T47D (cell line): ENCODE results near the gene MAN2A1.
"Not testable (repeated sequence)": the region's sequence is repeated elsewhere in the genome, so short reads cannot be mapped to it uniquely, and the experiment has no call there.

Source experiments
- DNase-seq, 2 experiments: peaks; one replicate each; pipeline versions ENCODE4 v3.0.0 to v3.0.0-alpha.2; 2011 to 2012; ENCODE audit warnings: low read depth in 1 of 2, low spot score in 1 of 2
- JUND ChIP-seq: IDR thresholded peaks from 2 replicates; pipeline ENCODE4 v1.6.1; 2012; ENCODE audit warnings: low read depth
- in situ Hi-C: cut with HindIII; loops from 2 replicates; pipeline ENCODE4 v1.10.0; 2016; ENCODE audit warnings: low sequenced_read_pairs, low pct_unique_long_range_greater_than_20kb

Gene MAN2A1

DNA sequence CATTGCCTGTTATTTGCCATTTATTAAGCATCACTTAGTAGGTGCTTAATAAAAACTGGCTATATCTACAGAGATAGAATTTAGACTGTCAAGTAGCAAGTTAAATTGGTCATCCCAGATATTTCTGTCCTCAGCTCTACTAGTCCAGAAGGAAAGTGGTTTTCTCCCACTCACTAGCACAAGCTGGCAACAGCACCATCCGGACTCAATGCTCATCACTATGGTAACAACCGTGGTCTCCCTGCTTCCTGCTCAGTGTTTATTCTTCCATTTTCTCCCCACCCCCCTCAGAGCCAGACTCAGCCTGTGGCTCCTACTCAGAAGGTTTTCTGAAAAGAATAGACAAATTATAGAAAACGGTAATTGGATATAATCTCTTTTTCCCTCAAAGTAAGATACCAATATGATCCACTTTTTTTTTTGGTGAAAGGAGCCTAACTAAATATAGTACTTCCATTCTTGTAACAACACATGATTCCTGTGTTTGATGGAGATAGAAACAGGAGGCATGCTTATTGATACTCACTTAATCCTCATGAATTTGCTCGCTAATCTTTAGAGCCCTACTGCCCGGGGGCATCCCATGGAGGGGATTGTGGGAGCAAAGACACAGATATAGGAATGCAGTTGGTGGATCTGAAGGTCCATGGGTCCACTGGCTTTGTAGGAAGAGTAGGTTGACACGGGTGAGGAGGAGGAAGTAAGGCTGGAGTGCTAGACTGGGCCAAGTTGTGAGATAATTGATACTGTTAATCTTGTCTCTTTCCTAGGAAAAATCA lies 191.4 kb downstream of the MAN2A1 start:
- no peak for TF ChIP-seq JUND
- in situ Hi-C loops, result no loop called here
- no peak for DNase-seq

DNA sequence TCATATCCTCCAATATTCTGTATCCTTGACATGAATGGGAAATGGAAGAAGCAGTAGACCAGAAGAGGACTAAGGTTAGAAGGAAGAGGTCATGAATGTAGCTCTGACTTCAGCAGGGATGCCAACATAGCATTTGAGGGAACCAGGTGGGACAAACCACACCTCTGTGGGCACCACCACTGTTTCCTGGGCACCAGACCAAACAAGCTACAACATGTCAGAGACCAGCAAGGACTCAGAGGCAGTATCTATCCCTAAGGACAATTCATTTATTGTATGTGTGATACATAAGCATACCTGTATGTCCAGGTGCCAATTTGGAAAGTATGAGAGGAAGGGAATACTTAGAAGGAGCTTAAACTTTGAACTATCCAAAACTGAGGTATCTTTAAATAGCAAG lies 192.8 kb downstream of the MAN2A1 start:
- in situ Hi-C loops, result no loop called here
- no peak for TF ChIP-seq JUND
- DNase-seq, result no peak

DNA sequence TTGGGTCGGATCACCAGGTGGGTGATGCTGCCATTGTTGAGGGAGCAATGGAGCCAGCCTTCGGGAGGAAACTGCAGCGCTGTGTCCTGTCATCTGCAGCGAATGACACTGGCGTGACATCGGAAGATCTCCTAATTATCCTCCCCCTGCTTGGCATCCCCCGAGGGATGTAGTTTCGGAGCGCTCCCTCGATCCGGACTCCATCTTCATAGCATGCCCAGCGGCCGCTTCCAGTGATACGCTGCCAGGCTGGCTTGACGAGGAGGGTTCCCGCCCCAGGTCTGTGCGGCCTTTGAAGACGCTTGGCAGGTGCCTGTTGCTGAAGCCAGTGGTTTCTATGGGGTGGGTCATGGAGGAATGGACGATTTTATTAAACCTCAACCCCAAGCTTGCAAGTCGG lies 194.9 kb downstream of the MAN2A1 start:
- TF ChIP-seq JUND, result no peak
- in situ Hi-C loops, result no loop called here
- no peak for DNase-seq

DNA sequence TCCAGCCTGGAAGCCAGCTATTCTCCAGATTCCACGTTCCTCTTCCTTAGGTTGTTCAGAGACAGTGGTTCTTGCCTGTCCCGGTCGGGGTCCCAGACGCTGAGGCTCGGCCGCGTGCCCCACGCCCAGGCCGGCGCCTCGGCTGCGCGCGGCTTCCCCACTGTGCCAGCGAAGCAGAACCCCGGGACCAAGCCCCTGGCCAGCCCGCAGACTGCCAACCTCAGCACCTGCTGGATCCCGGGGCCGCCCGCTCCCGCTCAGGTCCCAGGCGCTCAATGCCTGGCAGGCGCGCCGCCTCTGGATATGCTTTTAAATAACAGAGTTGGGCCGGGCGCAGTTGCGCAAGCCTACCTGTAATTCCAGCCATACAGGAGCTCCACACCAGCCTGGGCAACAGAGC lies 195.5 kb downstream of the MAN2A1 start:
- no peak for TF ChIP-seq JUND
- no peak for DNase-seq
- in situ Hi-C loops, result no loop called here

DNA sequence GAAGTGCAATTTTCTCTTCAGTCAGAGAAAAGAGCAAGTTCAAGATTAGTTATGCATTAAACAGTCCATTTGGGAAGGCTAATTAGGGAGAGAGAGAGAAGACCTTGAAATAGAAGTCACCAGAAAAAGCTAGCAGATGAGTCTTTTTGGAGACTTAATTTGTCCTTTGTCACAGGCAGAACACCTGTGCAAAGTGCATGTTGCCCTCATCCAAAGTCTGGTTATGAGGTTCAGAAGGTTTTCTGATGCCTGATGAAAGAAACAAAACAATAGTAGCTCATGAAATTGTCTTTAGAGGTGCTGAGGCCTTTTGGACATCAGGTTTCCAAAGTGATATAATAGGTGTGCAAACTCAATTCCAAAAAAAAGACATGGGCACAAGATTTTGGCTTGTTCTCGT lies 199.3 kb downstream of the MAN2A1 start:
- DNase-seq, result no peak
- in situ Hi-C loops, result no loop called here
- TF ChIP-seq JUND, result no peak

DNA sequence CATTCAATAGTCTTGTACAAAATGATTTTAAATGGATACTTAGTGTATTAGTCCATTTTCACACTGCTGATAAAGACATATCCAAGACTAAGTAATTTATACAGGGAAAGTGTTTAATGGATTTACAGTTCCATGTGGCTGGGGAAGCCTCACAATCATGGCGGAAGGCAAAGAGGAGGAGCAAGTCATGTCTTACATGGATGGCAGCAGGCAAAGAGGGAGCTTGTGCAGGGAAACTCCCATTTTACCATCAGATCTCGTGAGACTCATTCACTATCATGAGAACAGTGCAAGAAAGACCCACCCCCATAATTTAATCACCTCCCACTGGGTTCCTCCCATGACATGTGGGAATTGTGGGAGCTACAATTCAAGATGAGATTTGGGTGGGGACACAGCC lies 203.5 kb downstream of the MAN2A1 start:
- in situ Hi-C loops, DNase-seq: not testable (repeated sequence)

DNA sequence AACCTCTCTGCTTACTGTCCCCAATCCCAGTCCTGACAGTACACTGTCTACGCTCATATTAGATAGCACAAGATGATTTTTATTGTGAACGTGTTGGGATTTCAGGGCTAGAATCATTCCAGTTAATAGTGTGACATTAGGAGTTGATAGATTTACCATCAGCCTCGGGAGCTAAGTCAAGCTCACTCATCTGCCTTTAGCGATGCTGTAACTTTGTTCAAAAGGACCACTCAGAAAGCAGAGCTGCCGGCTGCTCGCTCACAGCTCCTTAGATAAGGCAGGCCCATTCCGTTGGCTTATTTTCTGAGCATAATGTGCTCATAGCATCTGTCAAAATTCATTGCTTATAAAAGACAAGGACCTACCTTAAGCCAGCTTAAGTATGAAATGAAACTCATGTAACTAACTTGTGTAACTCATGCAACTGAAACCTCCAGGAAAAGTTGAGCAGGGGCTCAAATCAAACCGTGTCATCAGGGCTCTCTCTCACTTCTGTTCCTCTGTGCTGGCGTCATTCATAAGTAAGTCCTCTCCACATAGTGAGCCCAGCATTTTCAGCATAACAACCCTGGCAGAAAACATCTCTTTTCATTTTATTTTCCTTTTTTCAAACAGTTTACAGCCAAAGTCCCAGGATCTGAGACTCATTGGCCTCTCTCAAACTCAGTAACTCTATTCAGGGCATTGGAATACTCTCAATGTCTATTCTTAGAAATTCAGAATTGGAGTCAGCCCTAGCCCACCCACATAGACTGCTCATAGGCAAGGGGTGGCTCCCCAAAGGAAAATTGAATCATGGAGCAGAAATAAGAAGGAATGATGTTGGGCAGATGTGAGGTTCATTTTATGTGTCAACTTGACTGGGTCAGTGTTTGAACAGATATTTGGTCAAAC lies 208.8 kb downstream of the MAN2A1 start:
- in situ Hi-C loops, result no loop called here
- no peak for DNase-seq
- TF ChIP-seq JUND, result no peak

DNA sequence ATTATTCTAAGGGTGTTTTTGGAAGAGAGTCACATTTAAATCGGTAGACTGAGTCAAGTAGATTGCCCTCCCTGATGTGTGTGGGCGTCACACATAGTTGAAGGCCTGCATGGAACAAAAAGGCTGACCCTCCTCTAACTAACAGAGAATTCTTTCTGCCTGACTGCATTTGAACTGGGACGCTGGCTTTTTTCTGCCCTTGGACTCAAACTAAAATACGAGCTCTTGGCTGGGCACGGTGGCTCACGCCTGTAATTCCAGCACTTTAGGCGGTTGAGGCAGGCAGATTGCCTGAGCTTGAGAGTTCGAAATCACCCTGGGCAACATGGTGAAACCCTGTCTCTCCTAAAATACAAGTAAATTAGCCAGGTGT lies 209.4 kb downstream of the MAN2A1 start:
- in situ Hi-C loops, result no loop called here
- no peak for DNase-seq
- TF ChIP-seq JUND, result no peak

DNA sequence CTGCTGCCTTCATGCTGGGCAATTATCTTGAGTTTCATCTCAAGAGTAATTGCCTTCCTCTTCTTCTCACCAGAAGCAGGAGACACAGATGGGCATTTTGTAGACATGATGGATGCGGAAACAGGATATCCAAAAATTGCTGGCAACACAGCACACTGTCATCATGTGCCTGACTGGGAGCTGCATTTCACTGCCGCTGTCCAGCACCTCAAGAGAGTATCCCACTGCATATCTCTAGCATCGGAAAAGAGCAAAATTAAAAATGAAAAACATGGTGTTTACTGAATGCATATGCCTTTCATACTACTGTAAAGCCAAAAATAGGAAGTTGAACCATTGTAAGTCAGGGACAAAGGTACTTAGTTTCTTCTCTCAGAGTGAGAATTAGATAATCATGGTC lies 210.7 kb downstream of the MAN2A1 start:
- peak in 1 of 2 experiments; percentile 19 for DNase-seq
- no peak for TF ChIP-seq JUND
- in situ Hi-C loops, result no loop called here

DNA sequence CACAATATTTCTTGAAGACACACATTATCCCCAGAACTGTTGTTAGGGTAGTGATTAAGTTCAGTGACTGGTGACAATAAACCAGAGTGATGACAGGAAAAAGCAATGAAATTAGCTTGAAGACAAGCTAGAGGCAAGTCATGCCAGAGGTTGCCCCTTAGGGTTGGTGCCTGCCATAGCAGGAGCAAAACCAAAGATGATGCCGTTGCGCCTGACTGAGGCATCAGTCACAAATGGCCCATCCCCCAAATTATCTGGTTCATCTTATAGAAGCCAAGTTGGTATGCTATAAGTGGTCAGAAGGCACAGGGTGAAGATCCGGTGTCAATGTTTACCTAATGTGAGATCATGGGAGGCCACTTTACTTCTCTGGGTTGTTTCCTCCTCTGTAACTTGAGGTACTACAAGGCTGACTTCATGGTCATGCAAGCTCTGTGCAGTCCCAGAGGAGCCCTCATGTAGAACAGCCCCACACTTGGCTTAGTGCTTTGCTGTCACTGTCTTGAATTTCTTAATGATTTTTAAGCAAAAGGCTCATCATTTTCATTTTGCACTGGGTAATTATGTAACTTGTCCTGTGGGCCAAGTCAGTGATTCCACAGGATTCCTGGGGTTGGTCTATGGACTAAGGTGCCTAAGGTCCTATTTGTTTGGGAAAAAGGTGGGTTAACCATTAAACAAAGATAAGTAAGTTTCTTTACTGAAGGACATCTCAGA lies 211.3 kb downstream of the MAN2A1 start:
- in situ Hi-C loops, result no loop called here
- TF ChIP-seq JUND, result no peak
- peak in 1 of 2 experiments; percentile 59 for DNase-seq

DNA sequence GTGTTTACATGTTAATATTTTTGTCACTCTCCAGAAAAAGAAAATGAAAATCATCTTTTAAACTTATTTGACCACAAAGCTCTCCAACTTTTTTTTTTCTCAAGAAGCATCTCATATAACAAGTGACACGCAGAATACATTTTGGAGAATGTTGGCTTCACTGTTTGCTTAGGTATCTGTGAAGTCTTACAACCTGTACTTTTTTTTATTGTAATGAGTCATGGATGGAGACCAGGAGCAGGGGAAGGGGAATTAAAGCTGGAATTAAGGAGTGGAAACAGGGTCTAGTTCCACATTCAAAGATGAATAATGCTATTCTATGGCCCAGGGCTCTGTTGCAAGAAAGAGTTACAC lies 211.9 kb downstream of the MAN2A1 start:
- no peak for TF ChIP-seq JUND
- in situ Hi-C loops, result no loop called here
- DNase-seq, result no peak

DNA sequence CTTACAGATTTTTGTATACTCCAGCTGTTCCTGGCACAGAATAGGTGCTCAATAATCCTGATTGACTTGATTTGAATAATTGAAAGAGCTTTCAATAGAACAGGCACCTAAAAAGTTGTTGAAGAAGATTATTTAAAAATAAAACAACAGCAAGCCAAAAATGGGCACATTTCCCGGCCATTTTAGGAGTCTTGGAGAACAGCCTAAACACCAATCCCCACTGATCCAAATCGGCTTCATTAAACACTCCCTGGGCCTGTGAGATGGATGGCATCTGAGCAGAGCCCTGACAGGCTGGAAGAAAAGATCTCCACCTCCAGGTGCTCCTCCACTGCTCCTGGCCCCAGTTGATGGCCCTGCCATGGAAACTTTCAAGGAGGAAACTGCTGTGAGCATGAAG lies 213.3 kb downstream of the MAN2A1 start:
- DNase-seq, result no peak
- in situ Hi-C loops, result no loop called here
- no peak for TF ChIP-seq JUND

DNA sequence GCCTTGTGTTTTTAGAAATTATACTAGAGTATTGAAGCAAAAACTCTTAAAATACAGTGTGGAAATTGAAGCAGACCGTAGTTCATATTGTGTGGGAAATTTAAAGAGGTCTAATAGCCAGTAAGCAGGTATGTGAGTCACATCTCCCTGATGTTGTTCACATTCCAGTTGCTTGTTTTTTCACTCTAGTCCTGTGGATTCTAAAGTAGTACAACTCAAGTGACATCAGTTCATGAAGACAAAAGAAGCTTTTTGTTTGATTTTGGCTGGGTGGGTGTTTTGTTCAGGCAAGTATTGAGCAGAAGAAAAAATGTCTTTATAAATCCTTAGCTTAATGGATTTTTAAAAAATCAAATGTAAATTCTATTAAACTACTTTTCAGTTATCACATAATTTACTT lies 216.2 kb downstream of the MAN2A1 start:
- no peak for DNase-seq
- in situ Hi-C loops, result no loop called here
- TF ChIP-seq JUND, result no peak
